ENCODE measurements around the gene PRXL2B.

Gene PRXL2B

GRCh38 chr1:2587071-2587859 is 688 bp downstream of the PRXL2B start:
- DNase-seq: no peak

GRCh38 chr1:2587860-2588571 is 1.4 kb downstream of the PRXL2B start:
- no peak for DNase-seq

GRCh38 chr1:2588661-2589430 is 2.3 kb downstream of the PRXL2B start:
- DNase-seq: no peak

- DNase-seq: no peak
Measured at GRCh38 chr1:2589431-2590232, 3.1 kb downstream of the PRXL2B start.

GRCh38 chr1:2590233-2591141 is 3.9 kb downstream of the PRXL2B start:
- no peak for DNase-seq

- no peak for DNase-seq
Measured at GRCh38 chr1:2591233-2591580, 4.6 kb downstream of the PRXL2B start.

GRCh38 chr1:2591581-2592261 is 5.1 kb downstream of the PRXL2B start:
- DNase-seq: no peak

GRCh38 chr1:2592672-2593071 is 6.1 kb downstream of the PRXL2B start:
- DNase-seq: no peak

- no peak for DNase-seq
Measured at GRCh38 chr1:2593251-2593878, 6.8 kb downstream of the PRXL2B start.

- no peak for DNase-seq
Measured at GRCh38 chr1:2594001-2594640, 7.5 kb downstream of the PRXL2B start.

- no peak for DNase-seq
Measured at GRCh38 chr1:2594641-2595131, 8.1 kb downstream of the PRXL2B start.

- DNase-seq: no peak
Measured at GRCh38 chr1:2595261-2595811, 8.8 kb downstream of the PRXL2B start.

GRCh38 chr1:2595812-2596529 is 9.4 kb downstream of the PRXL2B start:
- DNase-seq: no peak

GRCh38 chr1:2596530-2597333 is 10.2 kb downstream of the PRXL2B start:
- DNase-seq: no peak

- DNase-seq: no peak
Measured at GRCh38 chr1:2597441-2598328, 11.1 kb downstream of the PRXL2B start.

- no peak for DNase-seq
Measured at GRCh38 chr1:2598329-2598931, 11.9 kb downstream of the PRXL2B start.
